GM08714 (cell line): ENCODE measurements around the gene SBK3.
"Not testable (repeated sequence)": the region's sequence is repeated elsewhere in the genome, so short reads cannot be mapped to it uniquely, and the experiment has no call there.

Experiments
- H3K4me3 ChIP-seq: fragments of 200-500 bp; sonication (Bioruptor generic); 2 replicates; pipeline ENCODE4 v1.5.1; 2014; ENCODE audit warnings: mild to moderate bottlenecking, low read length, inconsistent platforms
- ZNF274 ChIP-seq: IDR thresholded peaks from 2 replicates; pipeline ENCODE4 v1.6.1; 2012; ENCODE audit warnings: mild to moderate bottlenecking, low read depth, low read length

SBK3 gene, protein sequence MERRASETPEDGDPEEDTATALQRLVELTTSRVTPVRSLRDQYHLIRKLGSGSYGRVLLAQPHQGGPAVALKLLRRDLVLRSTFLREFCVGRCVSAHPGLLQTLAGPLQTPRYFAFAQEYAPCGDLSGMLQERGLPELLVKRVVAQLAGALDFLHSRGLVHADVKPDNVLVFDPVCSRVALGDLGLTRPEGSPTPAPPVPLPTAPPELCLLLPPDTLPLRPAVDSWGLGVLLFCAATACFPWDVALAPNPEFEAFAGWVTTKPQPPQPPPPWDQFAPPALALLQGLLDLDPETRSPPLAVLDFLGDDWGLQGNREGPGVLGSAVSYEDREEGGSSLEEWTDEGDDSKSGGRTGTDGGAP

DNA sequence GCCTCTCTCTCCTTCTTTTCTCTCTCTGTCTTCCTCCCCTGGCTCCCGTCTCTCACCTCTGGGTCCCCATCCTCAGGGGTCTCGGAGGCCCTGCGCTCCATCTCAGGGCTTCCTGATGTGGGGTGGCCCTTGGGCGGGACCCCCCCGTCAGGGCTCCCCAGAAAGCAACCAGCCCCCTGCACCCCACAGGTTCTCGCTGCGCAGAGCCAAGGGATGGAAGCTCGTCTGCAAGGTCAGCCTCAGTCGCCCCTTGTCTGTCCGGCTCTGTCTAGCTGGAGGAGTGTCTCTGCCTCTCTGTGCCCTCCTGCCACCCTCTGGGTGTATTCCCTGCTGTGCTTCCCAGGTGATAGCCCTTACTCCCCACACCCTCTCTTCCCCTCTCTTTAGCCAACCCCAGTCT lies at the start of gene SBK3:
Gene SBK3 (minus strand): TSS at position 101 of the 400 bp plus-strand sequence. CDS start 0 bp downstream, at position 101.
- TF ChIP-seq ZNF274 = no peak
- no peak within 1 kb of the TSS for H3K4me3 ChIP-seq

DNA sequence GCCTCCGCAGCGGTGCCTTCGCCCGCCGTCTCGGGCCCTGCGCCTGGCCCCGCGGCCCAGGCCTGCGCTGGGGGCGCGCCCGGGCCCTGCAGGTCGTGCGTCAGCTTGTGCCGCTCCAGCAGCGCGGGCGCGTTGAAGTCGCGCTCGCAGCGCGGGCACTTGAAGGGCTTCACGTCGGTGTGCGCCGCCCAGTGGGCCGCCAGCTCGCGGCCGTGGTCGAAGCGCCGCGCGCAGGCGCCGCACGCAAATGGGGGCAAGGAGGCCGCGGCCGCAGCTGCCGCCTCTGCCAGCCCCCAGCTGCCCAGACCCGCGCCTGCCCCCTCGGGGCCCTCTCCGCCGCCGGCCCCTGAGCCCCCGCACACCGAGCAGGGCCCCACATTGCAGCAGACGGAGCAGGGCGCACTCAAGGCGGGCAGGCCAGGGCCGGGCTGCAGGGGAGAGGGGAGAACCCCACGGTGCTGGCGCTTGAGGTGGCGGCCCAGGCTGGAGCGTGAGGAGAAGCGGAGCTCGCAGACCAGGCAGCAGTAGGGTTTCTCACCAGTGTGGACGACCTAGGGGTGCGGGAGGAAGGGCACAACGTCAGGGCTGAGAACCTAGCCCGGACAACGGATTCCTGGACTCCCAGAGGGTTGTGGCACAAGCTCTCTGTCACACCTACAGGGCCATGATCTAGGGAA lies 47.9 kb upstream of the SBK3 start:
- H3K4me3 ChIP-seq = no peak overlapping the region
- no peak for TF ChIP-seq ZNF274

DNA sequence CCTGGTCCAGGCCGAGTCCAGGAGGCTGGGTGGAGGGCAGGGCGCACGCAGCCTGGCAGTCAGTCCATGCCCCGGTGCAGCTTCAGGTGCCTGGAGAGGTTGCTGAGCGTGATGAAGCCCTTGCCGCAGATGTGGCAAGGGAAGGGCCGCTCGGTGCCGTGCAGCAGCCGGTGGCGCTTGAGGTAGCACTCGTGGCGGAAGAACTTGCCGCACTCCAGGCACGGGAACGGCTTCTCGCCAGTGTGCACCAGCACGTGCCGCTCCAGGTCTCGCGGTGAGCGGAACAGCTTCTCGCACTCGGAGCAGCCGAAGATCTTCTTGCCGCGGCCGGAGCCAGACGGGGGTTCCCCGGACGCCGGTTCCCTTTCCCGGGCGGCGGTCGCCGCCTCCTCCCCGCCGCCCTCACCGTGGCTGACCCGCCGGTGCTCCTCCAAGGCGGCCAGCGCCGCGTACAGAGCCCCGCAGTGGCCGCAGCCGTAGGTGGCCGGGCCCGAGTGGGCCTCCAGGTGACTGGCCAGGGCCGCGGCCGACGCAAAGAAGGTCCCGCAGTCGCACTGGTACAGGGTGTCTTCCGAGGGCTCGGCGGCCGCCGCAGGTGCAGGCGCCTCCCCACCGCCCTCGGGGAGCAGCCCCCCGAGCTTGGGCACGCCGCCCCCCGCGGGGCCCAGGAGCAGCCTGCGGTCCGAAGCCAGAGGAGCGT lies 47.2 kb upstream of the SBK3 start:
- no peak for TF ChIP-seq ZNF274
- H3K4me3 ChIP-seq = no peak overlapping the region

DNA sequence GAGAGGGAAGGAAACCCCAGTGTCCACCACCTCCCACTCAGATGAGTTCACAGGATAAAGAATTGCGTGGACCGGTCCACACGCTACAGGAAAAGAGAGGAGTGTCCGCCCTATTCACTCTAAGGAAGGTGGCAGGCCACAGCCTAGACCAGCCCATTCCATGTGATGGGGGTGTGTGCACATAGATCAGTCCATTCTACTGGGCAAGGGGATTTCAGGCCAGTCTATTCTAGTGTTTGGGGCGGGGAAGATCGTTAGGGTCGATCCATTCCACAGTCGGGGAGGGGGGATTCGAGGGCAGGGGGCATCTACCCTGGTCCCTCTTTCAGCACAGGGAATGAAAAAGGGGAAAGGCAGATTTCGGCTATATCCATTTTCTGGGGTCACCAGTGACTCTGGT lies 46.2 kb upstream of the SBK3 start:
- no peak for TF ChIP-seq ZNF274

DNA sequence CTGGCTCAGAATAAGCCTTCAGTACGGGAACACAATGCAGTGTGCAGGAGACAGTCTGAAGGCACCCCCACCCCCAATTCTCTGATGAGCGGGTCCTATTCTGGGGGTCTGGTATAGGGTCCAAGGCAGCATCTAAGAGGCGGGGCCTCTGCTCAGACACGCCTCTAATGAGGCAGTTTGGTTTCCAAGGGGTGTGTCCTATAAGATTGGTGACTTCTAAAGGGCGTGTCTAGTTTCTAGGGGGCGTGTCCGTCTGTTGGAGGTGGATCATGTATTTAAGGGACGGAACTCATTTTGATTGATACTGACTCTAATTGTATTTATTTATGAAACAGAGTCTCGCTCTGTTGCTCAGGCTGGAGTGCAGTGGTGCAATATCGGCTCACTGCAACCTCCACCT lies 45.3 kb upstream of the SBK3 start:
- TF ChIP-seq ZNF274 = no peak
- no peak overlapping the region for H3K4me3 ChIP-seq

More for the DNA sequence above, 46.2 kb upstream of the SBK3 start:
- no peak overlapping the region for H3K4me3 ChIP-seq

DNA sequence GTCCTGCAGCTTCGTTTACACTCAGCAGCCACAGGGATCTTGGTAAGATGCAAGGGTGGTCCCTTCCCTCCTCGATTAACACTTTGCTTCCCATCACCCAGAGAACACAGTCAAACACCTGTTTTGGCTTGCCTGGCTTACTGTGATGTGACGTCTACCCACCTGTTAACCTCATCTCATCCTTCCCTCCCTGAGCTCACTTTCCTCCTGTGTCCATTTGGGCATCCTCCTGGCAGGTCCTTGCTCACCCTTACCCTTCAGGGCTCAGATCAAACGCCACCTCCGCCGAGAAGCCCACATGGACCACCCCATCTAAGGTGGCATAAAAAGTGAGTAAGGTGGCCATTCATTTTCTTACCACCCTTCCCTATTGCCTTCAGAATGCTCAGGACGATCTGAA lies 44.8 kb upstream of the SBK3 start:
- H3K4me3 ChIP-seq = no peak overlapping the region
- TF ChIP-seq ZNF274 = no peak

DNA sequence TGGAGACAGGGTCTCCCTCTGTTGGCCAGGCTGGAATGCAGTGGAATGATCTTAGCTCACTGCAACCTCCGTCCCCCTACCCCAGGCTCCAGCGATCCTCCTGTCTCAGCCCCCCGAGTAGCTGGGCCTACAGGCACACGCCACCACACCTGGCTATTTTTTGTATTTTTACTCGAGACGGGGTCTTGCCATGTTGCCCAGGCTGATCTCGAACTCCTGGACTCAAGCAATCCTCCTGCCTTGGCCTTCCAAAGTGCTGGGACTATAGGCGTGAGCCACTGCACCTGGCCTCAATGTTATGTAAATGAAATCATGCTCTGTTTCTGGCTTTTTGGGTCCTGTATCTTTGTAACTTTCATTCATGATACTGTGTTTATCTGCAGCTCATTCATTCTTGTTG lies 43.4 kb upstream of the SBK3 start:
- no peak for TF ChIP-seq ZNF274
- H3K4me3 ChIP-seq = no peak overlapping the region

DNA sequence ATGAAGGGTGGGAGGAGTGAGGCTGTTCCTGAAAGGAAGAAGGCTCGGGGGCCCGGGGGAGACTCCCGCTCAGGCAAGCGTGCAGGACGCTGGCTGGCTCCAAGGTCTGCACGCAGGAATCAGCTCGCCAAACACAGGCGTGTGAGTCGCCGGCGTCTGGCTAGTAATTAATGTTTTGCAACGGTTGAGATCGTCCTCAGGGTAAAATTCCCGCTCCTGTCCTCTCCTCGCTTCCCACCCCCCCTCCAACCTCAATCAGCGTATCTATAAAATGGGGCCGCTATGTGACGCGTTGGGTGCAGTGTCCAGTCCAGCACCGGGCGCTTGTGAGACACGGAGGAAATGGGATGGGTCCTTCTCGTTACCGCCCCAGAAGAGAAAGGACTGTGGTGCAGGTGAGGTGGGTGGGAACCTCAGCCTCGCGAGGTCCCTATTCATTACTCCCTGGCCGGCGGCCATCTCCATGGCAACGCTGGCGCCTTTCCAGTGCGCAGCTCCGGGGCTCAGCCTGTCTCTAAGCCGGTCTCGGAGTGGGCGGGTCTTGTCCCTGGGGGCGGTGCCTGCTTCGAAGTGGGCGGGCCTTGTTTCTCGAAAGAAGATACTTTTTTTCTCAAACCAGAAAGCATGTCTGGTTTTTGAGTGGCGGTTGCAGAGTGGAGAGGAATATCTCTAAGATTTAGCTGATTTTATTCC lies 41.8 kb upstream of the SBK3 start:
- H3K4me3 ChIP-seq = peak overlapping the region; percentile 18; the same call in 1 of the 2 replicates
- TF ChIP-seq ZNF274 = no peak

DNA sequence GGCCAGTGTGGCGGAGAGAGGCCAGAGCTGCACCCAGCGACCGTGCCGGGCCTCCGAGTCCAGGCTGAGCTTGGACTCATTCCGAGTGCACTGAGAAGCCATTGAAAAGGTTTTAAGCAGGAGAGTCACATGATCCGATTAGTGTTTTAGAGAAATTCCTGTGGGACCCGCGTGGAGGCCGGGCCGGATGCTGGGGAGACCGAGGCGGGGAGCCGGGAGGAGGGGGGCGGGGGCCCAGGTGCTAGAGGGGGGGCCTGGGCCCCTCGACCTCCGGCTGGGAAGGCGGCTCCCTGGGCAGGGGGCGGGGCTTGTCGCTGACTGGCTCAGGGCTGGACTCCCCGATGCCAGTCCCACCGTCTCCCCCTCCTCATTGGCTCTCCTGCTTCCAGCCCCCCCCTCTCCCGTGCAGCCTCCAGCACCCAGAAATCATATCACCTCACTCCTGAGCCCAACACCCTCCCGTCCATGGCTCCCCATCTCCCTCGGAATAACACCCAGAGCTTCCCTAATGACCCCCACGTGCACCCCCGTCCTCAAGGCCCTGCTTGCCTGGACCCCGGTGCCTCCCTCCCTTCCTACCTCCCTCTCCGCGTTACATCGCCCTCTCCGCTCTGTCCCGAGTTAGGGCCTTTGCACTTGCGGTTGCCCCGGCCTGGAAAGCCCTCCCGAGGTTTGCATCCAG lies 40.5 kb upstream of the SBK3 start:
- TF ChIP-seq ZNF274 = no peak
- H3K4me3 ChIP-seq = no peak overlapping the region; the same call in 1 of the 2 replicates

DNA sequence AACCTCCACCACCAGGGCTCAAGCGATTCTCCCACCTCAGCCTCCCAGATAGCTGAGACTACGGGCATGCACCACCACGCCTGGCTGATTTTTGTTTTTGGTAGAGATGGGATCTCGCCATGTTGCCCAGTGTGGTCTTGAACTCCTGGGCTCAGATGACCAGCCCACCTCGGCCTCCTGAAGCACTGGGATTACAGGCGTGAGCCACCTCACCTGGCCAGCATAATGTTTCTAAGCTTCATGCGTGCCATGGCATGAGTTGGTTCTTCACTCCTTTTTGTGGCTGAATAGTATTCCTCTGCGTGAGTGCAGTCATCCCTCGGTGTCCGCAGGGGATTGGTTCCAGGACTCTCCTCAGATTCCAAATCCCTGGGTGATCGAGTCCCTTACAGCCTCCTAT lies 39.5 kb upstream of the SBK3 start:
- TF ChIP-seq ZNF274 = no peak
- H3K4me3 ChIP-seq = no peak overlapping the region

DNA sequence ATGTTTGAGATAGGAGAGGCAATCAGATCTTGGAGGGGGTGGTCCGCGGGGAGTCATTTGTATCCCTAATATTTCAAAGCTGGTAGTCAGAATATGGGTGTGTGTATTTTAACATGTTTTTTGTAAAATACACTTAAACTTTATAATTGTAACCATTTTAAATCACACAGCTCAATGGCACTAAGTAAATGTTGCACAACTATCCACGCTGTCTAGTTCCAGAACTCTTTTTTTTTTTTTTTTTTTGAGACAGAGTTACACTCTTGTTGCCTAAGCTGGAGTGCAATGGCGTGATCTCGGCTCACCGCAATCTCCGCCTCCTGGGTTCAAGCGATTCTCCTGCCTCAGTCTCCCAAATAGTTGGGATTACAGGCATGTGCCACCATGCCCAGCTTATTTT lies 38.6 kb upstream of the SBK3 start:
- not testable (repeated sequence) for H3K4me3 ChIP-seq

DNA sequence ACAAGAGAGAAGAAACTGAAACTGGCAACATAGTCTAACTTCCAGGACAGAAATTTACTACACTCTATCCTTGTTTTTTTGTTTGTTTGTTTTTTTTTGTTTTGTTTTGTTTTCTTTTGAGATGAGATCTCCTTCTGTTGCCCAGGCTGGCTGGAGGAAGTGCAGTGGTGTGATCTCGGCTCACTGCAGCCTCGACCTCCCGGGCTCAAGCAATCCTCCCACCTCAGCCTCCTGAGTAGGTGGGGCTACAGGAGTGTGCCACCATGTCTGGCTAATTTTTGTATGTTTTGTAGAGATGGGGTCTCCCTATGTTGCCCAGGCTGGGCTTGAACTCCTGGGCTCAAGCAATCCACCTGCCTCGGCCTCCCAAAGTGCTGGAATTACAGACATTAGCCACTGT lies 36.9 kb upstream of the SBK3 start:
- H3K4me3 ChIP-seq = not testable (repeated sequence)

DNA sequence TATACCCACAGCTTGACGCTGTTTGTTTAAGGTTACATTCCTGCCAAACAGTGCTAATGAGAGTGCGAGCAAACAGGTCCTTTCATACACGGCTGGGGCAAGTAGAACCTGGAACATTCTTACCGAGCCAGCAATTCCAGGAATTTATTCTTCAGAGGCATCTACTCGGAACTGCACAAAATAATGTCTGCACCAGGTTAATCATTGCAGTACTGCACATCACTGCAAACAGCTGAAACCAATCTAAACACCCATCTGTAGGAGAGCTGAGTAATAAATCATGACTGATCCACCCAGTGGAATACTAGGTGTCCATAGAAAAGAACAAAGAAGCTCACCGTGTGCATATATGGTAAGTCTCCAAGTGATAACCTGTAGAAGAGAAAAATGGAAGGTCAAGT lies 36.5 kb upstream of the SBK3 start:
- H3K4me3 ChIP-seq = no peak overlapping the region
- TF ChIP-seq ZNF274 = no peak

DNA sequence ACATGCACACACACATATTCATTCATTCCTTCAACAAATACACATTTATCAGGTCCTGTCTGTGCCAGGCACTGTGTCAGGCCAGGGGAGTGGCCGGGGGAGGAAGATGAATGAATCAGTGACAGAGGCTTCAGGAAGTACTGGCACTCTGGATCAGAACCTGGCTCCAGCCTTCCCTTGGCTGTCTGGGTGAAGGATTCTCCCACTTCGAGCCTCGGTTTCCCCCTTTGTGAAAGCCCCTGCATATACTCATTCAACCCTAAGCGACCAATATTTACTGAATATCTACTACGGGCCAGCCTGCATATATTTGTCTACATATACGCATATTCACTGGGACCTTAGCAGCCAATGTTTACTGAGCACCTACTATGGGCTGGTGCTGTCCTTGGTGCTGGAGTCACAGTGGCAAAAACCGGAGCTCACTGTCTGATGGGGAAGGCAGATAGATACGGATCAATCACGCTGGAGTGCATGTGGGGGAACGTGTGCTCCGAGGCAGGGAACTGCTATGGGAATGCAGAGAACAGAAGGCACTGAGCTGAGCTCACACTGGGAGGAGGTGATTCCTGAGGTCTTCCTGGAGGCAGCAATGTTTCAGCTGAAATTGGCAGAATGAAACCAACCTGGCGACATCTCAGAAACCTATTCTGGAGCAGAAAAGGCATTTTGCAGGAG lies 35.9 kb upstream of the SBK3 start:
- TF ChIP-seq ZNF274 = no peak
- H3K4me3 ChIP-seq = peak overlapping the region; percentile 80
